Natural killer cell treated with Interleukin-12 subunit alpha and Interleukin-12 subunit beta and Interleukin-15 and Interleukin-18, amount 100 ng/mL, for 72 hours (primary cell): Measurements from ENCODE around the gene LMF1. TPM values are rescaled to one million over a fixed set of nuclear protein-coding genes. Genes with fewer than 3 reads are reported as not detected.
A peak's percentile ranks its signal among the peaks of the same experiment; 100 is the strongest.

ENCODE experiments used
- ATAC-seq, 2 donors: fragments of 150-1000 bp; cut with Tn5 transposase in 1 of 2; sonication (Bioruptor Pico), chemical (Tn5 transposase) in 1 of 2; 2 replicates each; pipeline ENCODE4 v1.10.0; 2021
- DNase-seq: peaks from one replicate; pipeline ENCODE4 v3.0.0; 2022; ENCODE audit warnings: low spot score
- H3K27ac Mint-ChIP-seq, 2 donors: 1 replicate in 1 of 2; 2 replicates in 1 of 2; pipeline ENCODE4 v1.8.0; 2022; ENCODE audit warnings: mixed read lengths in 2 of 2, mild to moderate bottlenecking in 1 of 2, moderate library complexity in 1 of 2
- H3K27me3 Mint-ChIP-seq, 2 donors: 1 replicate in 1 of 2; 2 replicates in 1 of 2; pipeline ENCODE4 v1.8.0; 2022; ENCODE audit warnings: mixed read lengths in 2 of 2
- H3K36me3 Mint-ChIP-seq: one replicate; pipeline ENCODE4 v1.8.0; 2022; ENCODE audit warnings: mixed read lengths
- H3K4me1 Mint-ChIP-seq, 2 donors: 1 replicate in 1 of 2; 2 replicates in 1 of 2; pipeline ENCODE4 v1.8.0; 2022; ENCODE audit warnings: low read depth in 2 of 2, mixed read lengths in 2 of 2, mild to moderate bottlenecking in 1 of 2
- H3K4me3 Mint-ChIP-seq: one replicate; pipeline ENCODE4 v1.8.0; 2022; ENCODE audit warnings: mixed read lengths
- H3K9me3 Mint-ChIP-seq: 2 replicates; pipeline ENCODE4 v1.8.0; 2022; ENCODE audit warnings: mixed read lengths
- total RNA-seq, 2 donors: library from RNA; stranded (reverse); gene quantifications; one replicate each; pipeline ENCODE4 v1.2.3, GENCODE V29; 2022

The LMF1 gene
- total RNA-seq, 2 donors from 2014 or later = 17.1 to 21.0 TPM

GRCh38 chr16:901715-902601 is 68.8 kb downstream of the LMF1 start:
- H3K27me3 Mint-ChIP-seq = no peaks in the 10 kb centered on the region
- no peak for DNase-seq
- no peak overlapping the region for H3K27ac Mint-ChIP-seq
- no peak overlapping the region for H3K4me3 Mint-ChIP-seq
- H3K9me3 Mint-ChIP-seq = no peaks in the 10 kb centered on the region
- ATAC-seq = no peak
- peaks cover 12% of the 10 kb centered on the region for H3K36me3 Mint-ChIP-seq
- no peaks in the 10 kb centered on the region for H3K4me1 Mint-ChIP-seq

- peaks cover 12% of the 10 kb centered on the region for H3K36me3 Mint-ChIP-seq
- no peaks in the 10 kb centered on the region for H3K4me1 Mint-ChIP-seq
- no peaks in the 10 kb centered on the region for H3K9me3 Mint-ChIP-seq
- no peak for DNase-seq
- H3K27ac Mint-ChIP-seq = no peak overlapping the region
- H3K27me3 Mint-ChIP-seq = no peaks in the 10 kb centered on the region
- no peak overlapping the region for H3K4me3 Mint-ChIP-seq
- no peak for ATAC-seq
Observed at GRCh38 chr16:901149-901548, 69.6 kb downstream of the LMF1 start.

DNA sequence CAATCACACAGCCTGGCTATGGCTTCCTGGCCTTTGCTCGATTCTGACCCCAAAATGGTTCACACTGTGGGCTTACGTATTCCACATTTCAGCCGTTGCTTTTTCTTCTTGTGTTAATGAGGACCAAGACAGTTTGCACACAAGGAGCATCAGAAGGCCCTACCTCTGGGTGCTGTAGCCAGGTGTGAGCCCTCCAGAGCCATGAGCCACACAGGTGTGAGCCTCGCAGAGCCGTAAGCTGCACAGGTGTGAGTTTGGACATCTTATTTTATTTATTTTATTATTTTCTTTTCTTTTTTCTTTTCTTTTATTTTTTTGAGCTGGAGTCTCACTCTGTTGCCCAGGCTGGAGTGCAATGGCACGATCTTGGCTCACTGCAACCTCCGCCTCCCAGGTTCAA is 70.6 kb downstream of the LMF1 start:
- DNase-seq = no peak
- no peak overlapping the region for H3K27ac Mint-ChIP-seq
- H3K36me3 Mint-ChIP-seq = peaks cover 3% of the 10 kb centered on the region
- no peak overlapping the region for H3K4me3 Mint-ChIP-seq
- H3K9me3 Mint-ChIP-seq = no peaks in the 10 kb centered on the region
- H3K27me3 Mint-ChIP-seq = no peaks in the 10 kb centered on the region
- H3K4me1 Mint-ChIP-seq = no peaks in the 10 kb centered on the region
- ATAC-seq = no peak

- peak in 1 of 2 donors; percentile 13 for ATAC-seq
- no peaks in the 10 kb centered on the region for H3K4me1 Mint-ChIP-seq
- H3K9me3 Mint-ChIP-seq = no peaks in the 10 kb centered on the region
- H3K27ac Mint-ChIP-seq = no peak overlapping the region
- H3K36me3 Mint-ChIP-seq = no peaks in the 10 kb centered on the region
- H3K4me3 Mint-ChIP-seq = no peak overlapping the region
- no peaks in the 10 kb centered on the region for H3K27me3 Mint-ChIP-seq
- DNase-seq = no peak
Observed at GRCh38 chr16:899683-900060, 71.1 kb downstream of the LMF1 start.

DNA sequence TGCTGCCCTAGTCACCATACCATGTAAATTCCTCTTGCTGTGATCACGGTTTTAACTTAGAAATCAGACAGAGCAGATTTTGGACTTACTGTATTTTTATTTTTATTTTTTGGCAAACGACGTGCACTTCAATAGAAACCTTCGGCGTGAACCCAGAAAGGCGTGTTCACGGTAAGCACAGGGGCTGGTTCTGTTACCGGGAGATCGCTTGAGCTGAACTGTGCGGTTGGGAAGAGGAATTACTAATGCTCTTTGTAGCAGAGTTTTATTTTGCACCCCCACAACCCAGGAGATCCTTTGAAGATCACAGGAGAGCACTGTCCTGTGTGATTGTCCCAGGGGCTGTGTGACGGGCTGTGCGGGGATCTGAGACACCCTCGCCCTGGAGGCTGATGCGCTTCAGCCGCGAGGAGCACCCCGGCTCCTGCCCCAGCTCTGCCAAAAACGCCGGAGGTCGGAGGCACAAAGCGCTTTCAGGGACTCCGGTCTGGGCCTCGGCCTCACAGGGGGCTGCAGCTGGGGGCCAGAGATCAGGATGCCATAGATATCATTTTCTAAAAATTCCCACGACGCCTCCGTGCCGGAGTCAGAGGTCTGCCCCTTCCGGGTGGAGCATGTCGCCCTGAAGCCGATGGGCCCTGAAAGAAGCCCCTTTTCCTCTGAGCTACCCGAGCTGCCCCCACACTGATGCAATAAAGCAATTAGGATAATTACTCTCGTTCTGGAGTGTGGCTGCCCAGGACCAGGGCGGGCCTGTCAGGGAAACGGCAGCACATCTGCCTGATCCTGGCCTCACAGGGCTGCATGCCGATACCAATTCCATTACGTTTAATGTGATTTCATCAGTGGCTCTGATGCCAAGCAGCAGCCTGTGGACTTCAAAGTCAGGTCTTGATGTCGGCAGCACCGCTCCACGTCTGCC is 71.8 kb downstream of the LMF1 start:
- no peaks in the 10 kb centered on the region for H3K27me3 Mint-ChIP-seq
- H3K36me3 Mint-ChIP-seq = no peaks in the 10 kb centered on the region
- H3K4me1 Mint-ChIP-seq = no peaks in the 10 kb centered on the region
- ATAC-seq (no peak), DNase-seq (no peak)
- no peak overlapping the region for H3K4me3 Mint-ChIP-seq
- H3K27ac Mint-ChIP-seq = no peak overlapping the region
- H3K9me3 Mint-ChIP-seq = no peaks in the 10 kb centered on the region

GRCh38 chr16:898216-898615 is 72.6 kb downstream of the LMF1 start:
- no peaks in the 10 kb centered on the region for H3K27me3 Mint-ChIP-seq
- no peaks in the 10 kb centered on the region for H3K4me1 Mint-ChIP-seq
- H3K36me3 Mint-ChIP-seq = no peaks in the 10 kb centered on the region
- H3K4me3 Mint-ChIP-seq = no peak overlapping the region
- H3K27ac Mint-ChIP-seq = no peak overlapping the region
- no peaks in the 10 kb centered on the region for H3K9me3 Mint-ChIP-seq
- DNase-seq (no peak), ATAC-seq (no peak)

DNA sequence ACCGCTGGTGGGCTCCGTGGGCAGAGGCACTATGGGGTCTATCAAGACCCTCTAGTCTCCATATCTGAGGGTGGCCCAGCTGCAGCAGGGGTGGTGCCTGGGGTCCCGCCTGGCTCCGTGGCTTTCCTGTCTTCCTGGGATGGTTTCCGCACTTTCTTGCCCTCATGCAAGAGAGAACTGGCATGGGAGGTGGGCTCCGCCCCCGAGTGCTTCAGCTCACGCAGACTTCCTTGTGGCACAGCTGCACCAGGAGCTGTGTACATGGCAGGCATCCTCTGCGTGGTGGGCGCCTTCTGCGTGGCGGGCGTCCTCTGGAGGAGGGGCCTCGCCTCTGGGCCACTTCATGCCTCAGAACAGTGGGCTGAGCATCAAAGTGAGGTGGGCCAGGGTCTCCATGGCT is 73.1 kb downstream of the LMF1 start:
- no peak overlapping the region for H3K27ac Mint-ChIP-seq
- no peak overlapping the region for H3K4me3 Mint-ChIP-seq
- ATAC-seq (no peak), DNase-seq (no peak)
- no peaks in the 10 kb centered on the region for H3K4me1 Mint-ChIP-seq
- no peaks in the 10 kb centered on the region for H3K27me3 Mint-ChIP-seq
- H3K9me3 Mint-ChIP-seq = no peaks in the 10 kb centered on the region
- H3K36me3 Mint-ChIP-seq = no peaks in the 10 kb centered on the region

DNA sequence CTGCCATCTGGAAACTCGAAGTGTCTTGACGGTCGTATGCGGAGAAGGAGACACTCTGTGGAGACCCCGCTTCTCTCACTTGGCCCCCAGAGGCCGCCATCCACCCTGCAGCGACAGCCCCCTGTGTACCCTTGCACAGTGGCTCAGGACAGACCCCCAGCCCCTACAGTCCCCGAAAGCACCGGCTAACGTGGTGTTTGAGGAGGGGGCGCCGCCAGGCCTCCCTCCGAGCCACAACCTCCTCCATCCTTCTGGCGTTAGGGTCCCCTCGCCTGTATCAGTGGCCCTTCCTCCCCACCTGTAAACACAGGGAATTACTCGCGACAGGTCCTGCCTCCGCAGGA is 73.6 kb downstream of the LMF1 start:
- Mint-ChIP-seq H3K4me3 (no peak overlapping the region), H3K27ac (no peak overlapping the region), H3K4me1 (no peaks in the 10 kb centered on the region), H3K36me3 (no peaks in the 10 kb centered on the region), H3K27me3 (no peaks in the 10 kb centered on the region), H3K9me3 (no peaks in the 10 kb centered on the region)
- no peak for ATAC-seq
- no peak for DNase-seq

- H3K9me3 Mint-ChIP-seq = no peaks in the 10 kb centered on the region
- H3K4me1 Mint-ChIP-seq = no peaks in the 10 kb centered on the region
- H3K27me3 Mint-ChIP-seq = no peaks in the 10 kb centered on the region
- H3K36me3 Mint-ChIP-seq = no peaks in the 10 kb centered on the region
- no peak overlapping the region for H3K4me3 Mint-ChIP-seq
- no peak for ATAC-seq
- no peak overlapping the region for H3K27ac Mint-ChIP-seq
- DNase-seq = no peak
Observed at GRCh38 chr16:896261-897199, 74.3 kb downstream of the LMF1 start.

- no peak for ATAC-seq
- H3K9me3 Mint-ChIP-seq = no peaks in the 10 kb centered on the region
- H3K27me3 Mint-ChIP-seq = no peaks in the 10 kb centered on the region
Observed at GRCh38 chr16:895371-895770, 75.4 kb downstream of the LMF1 start.

GRCh38 chr16:894841-895240 is 75.9 kb downstream of the LMF1 start:
- no peaks in the 10 kb centered on the region for H3K36me3 Mint-ChIP-seq
- no peaks in the 10 kb centered on the region for H3K9me3 Mint-ChIP-seq
- ATAC-seq (no peak), DNase-seq (no peak)
- H3K27me3 Mint-ChIP-seq = no peaks in the 10 kb centered on the region
- H3K27ac Mint-ChIP-seq = no peak overlapping the region
- H3K4me3 Mint-ChIP-seq = no peak overlapping the region
- H3K4me1 Mint-ChIP-seq = no peaks in the 10 kb centered on the region

More at GRCh38 chr16:895371-895770, 75.4 kb downstream of the LMF1 start:
- DNase-seq = no peak
- H3K36me3 Mint-ChIP-seq = no peaks in the 10 kb centered on the region
- H3K4me1 Mint-ChIP-seq = no peaks in the 10 kb centered on the region
- no peak overlapping the region for H3K4me3 Mint-ChIP-seq
- H3K27ac Mint-ChIP-seq = no peak overlapping the region

- H3K9me3 Mint-ChIP-seq = no peaks in the 10 kb centered on the region
- no peaks in the 10 kb centered on the region for H3K27me3 Mint-ChIP-seq
- no peaks in the 10 kb centered on the region for H3K36me3 Mint-ChIP-seq
- no peak for DNase-seq
- H3K27ac Mint-ChIP-seq = no peak overlapping the region
- H3K4me1 Mint-ChIP-seq = no peaks in the 10 kb centered on the region
- no peak for ATAC-seq
- no peak overlapping the region for H3K4me3 Mint-ChIP-seq
Observed at GRCh38 chr16:894136-894535, 76.6 kb downstream of the LMF1 start.

GRCh38 chr16:893360-893759 is 77.4 kb downstream of the LMF1 start:
- Mint-ChIP-seq H3K27me3 (no peaks in the 10 kb centered on the region), H3K36me3 (no peaks in the 10 kb centered on the region), H3K4me3 (no peak overlapping the region), H3K4me1 (no peaks in the 10 kb centered on the region), H3K9me3 (no peaks in the 10 kb centered on the region), H3K27ac (no peak overlapping the region)
- ATAC-seq = no peak
- DNase-seq = no peak
